GM12872 (cell line): Measurements from ENCODE around the gene SGK1.

Experiments used
- TF ChIP-seq, protein P1 (sequence below): IDR thresholded peaks from 3 replicates; pipeline ENCODE4 v1.5.1; 2011; ENCODE audit warnings: low read depth, mild to moderate bottlenecking, low read length, moderate library complexity; ENCODE audit not compliant: insufficient read depth

SGK1 gene

GRCh38 chr6:134174672-134175531 is 143.0 kb downstream of the SGK1 start:
- TF ChIP-seq, protein P1, sequence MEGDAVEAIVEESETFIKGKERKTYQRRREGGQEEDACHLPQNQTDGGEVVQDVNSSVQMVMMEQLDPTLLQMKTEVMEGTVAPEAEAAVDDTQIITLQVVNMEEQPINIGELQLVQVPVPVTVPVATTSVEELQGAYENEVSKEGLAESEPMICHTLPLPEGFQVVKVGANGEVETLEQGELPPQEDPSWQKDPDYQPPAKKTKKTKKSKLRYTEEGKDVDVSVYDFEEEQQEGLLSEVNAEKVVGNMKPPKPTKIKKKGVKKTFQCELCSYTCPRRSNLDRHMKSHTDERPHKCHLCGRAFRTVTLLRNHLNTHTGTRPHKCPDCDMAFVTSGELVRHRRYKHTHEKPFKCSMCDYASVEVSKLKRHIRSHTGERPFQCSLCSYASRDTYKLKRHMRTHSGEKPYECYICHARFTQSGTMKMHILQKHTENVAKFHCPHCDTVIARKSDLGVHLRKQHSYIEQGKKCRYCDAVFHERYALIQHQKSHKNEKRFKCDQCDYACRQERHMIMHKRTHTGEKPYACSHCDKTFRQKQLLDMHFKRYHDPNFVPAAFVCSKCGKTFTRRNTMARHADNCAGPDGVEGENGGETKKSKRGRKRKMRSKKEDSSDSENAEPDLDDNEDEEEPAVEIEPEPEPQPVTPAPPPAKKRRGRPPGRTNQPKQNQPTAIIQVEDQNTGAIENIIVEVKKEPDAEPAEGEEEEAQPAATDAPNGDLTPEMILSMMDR: no peak

DNA sequence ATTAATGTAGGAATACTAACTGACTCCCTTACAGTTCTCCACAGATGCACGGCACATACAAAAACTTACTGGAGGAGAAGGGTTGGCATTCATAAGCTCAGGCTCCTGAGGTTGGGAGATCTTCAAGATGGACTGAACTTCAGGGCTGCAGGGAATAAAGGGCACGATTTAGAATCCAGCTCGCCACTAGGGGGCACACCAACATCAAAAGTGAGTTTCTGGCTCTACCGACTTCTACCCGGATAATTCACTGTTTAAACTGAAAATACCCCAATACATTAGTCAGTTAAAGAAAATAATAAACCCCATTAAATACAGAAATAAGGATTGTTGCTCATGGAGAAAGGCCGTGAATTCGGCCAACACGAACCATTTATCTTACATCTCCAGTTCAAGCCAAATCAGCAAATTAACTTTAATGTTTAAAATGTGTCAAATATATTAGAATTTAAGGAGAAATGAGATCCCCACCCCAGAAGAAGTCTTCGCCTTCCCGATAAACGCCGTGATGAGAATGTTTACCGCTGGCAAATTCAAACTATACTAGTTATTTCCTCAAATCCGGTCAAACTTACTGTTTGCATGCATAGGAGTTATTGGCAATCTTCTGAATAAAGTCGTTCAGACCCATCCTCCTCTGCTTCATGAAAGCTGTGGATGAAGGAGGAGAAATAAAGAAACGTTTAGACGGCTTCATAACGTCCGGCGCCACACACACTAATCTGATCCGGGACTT is 143.8 kb downstream of the SGK1 start:
- TF ChIP-seq, protein P1: peak; percentile 63; the same call in 2 of the 3 replicates

DNA sequence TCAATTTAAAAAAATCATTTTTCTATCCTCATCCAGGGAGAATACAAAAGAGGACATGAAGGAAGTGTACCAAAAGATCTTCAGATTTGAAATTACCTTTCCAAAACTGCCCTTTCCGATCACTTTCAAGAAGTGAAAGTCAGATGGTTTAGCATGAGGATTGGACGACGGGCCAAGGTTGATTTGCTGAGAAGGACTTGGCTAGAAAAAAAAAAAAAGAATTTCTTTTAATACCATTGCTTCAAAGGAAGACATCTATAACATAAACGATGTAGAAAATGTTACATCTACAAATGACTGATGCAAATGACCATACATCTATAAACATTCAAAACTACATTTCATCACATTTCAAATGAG is 144.6 kb downstream of the SGK1 start:
- TF ChIP-seq, protein P1: no peak

GRCh38 chr6:134172706-134173365 is 145.1 kb downstream of the SGK1 start:
- TF ChIP-seq, protein P1: no peak

DNA sequence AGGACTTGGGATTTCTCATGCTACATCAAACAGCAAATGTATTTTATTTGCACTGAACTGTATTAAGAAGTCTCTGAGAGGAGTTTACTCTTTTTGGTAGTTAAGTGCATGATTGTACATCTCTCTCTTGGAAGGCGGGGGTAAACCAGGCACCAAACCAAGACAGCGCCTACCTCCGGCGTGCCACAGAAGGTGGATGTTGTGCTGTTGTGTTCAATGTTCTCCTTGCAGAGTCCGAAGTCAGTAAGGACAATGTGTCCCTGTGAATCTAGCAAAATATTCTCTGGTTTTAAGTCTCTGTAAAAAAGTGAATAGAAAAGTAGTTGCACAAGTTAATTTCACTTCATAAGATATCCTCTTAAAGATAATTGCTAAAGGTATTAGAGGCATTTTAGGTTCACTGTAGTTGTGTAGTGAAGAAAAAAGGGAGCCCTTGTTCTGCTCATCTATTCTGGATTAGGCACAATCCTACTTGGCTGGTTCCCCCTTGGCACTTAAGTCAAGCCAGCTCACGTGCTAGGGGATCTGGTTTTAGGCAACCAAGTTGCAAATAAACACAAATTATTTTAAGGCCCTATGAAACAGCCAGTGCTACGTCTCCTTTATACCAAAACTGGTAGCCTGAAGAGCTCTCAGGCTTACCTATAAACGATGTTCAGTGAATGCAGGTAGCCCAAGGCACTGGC is 145.7 kb downstream of the SGK1 start:
- TF ChIP-seq, protein P1: no peak

DNA sequence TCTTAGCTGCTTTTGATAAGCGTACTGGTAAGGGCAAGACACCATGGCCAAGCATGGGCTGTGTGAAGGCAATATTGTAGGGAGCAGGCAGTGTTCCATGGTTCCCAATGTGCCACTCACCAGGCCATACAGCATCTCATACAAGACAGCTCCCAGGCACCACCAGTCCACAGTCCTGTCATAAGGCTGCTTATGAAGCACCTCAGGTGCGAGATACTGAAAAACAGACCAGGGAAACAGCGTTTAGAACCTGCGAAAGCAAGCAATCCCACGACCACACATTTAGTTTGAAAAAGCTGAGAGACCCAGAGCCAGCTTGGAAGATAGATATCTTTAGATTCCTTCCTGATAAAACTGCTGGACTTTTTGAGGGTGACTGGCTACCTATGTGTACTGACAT is 146.4 kb downstream of the SGK1 start:
- TF ChIP-seq, protein P1: no peak

DNA sequence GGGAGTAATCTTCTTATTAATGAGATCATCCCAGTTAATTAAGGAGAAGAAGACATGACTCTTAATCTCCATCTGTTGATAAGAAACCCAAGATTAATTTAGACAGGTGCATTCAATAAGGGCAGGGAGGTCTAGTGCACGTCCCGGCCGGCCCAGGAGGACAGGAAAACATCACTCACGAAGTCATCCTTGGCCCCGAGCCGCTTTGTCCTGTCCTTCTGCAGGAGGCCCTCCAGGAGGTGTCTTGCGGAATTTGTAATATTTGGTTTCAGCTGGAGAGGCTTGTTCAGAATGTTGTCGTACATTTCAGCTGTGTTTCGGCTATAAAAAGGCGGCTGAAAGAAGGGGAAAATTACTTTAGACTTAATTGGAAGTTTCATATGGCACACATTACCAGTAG is 147.1 kb downstream of the SGK1 start:
- TF ChIP-seq, protein P1: no peak
